NB4 (cell line): Measurements from ENCODE around the gene ABCF2.

Experiments used
- CTCF ChIP-seq: IDR thresholded peaks from one replicate; pipeline ENCODE4 v1.5.1; 2012; ENCODE audit warnings: low read depth, low read length
- MAX ChIP-seq: IDR thresholded peaks from 2 replicates; pipeline ENCODE4 v1.6.1; 2011; ENCODE audit warnings: low read depth, low read length
- POLR2A ChIP-seq: IDR thresholded peaks from 2 replicates; pipeline ENCODE4 v1.6.1; 2011; ENCODE audit warnings: mild to moderate bottlenecking; ENCODE audit not compliant: insufficient read length; ENCODE audit errors: extremely low read depth

GRCh38 chr7:151254851-151255250 lies 27.8 kb upstream of the ABCF2 start:
- TF ChIP-seq MAX (no peak), CTCF (no peak), POLR2A (no peak)
